Measurements from ENCODE around the gene JPT1.
"Not testable (repeated sequence)": the region's sequence is repeated elsewhere in the genome, so short reads cannot be mapped to it uniquely, and the experiment has no call there.

JPT1 gene

GRCh38 chr17:75155191-75155601 is 884 bp upstream of the JPT1 start:
- FAIRE-seq = no peak

DNA sequence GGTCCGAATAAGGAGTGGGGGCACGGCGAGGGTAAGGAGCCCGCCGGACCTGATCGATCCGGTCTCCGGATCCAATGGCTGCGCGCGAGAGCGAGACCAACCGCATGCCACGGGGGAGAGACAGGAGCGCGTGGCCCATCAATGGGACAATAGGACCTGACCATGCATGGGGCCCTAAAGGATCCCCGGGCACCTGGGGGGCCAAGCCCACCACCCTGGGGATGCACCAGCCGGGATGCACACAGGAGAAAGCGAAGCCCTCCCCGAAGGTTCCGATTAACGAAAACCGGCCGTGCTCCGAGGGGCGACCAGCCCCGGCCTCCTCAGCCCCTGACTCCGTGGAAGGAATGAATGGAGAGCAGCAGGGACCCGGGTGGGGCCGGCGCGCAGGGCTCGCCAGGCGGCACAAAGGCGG is 525 bp downstream of the JPT1 start:
- no peak for FAIRE-seq

DNA sequence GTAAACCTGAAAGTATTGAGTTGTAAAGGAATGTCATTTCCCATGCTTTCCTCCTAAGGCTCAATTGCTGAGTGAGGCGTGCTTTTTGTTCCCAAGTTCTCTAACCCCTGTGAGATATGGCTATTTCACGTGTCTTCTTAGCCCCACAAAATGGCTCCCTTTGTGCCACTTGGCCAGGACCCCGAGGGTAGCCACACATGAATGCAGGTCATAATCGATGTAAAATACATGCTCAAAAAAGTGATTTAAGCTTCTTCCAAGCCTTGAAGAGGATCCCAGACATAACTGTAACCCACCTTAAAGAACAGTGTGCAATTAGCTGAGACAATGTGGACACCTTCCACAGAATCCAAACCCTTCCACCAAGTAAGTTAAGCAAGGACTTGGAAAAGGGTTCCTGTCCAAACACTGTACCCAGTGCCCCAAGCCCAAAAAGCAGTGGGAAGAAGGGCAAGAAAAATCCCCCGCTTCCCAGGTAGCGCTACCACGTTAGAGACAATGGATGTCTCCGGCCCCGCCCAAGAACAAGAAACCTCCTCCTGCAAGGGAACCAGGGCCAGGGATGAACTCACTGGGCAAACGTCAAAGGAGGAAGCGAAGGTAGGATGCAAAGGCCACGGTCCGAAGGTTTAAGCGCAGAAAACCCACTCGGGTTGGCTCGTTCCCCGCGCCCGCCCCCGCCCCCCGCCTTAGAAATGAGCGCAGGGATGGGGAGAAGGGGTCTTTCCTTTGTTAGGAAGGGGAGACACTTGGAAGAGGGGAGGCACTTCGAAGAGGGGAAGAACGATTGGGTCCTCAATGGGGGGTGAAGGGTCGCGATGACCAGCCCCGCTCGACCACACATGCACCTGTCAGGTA is 1.2 kb downstream of the JPT1 start:
- FAIRE-seq = no peak

GRCh38 chr17:75152523-75152921 is 1.8 kb downstream of the JPT1 start:
- FAIRE-seq = no peak

DNA sequence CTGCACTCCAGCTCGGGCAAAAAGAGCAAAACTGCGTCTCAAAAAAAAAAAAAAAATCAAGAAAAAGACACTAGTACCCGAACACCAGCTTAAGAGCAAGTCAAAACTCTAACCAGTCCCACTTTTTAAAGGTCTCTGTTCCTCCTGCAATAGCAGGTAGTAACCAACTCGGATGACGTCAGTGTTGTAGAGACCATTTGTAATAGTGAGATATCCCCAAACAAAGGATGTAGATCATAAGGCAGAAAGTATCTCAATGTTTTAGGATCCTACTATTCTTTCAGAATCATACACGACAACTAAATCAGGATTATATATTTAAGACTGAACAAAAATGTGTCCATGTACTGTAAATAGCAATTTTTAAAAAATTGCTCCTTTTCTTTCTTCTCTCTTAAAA is 2.4 kb downstream of the JPT1 start:
- no peak for FAIRE-seq

DNA sequence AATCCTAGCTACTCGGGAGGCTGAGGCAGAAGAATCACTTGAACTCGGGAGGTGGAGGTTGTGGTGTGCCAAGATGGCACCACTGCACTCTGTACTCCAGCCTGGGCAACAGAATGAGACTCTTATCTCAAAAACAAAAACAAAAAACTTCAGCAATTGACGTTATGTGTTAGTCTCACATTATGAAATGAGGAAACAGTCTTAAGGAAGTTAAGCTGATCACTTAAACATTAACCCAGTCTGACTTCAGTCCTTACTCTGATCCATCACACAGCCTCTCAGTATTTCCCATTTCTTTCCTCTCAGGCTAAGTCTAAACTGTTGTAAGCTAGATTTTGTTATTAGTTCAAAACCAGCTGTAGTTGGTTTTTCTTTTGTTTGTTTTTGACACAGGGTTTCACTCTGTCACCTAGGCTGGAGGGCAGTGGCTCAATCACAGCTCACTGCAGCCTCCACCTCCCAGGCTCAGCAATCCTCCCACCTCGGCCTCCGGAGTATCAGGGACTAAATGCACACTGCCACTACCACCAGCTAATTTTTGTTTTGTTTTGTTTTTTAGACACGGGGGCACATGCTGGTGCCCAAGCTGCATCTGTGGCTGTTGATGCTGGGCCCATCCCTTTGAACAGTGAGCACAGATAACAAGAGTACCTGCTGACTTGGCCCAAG is 6.3 kb downstream of the JPT1 start:
- FAIRE-seq = no peak

DNA sequence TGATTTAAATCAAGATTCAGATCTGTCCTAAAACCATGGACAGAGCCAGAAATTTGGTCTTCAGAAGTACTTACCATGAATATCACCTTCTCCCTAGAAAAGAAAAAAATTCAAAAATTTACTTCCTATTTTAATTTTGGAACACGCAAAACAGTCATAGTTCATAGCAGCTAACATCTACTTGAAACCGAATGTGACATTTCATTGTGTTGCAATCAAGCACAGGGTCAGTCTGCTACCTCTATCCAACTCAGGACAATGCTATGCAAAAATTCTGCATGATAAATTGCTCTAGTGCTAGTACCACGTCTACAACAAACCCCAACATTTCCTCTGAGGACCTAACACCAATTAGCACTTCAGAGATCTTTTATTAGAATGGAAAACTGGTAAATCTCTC is 7.7 kb downstream of the JPT1 start:
- no peak for FAIRE-seq

- no peak for FAIRE-seq
Observed at GRCh38 chr17:75144816-75145512, 9.3 kb downstream of the JPT1 start.

DNA sequence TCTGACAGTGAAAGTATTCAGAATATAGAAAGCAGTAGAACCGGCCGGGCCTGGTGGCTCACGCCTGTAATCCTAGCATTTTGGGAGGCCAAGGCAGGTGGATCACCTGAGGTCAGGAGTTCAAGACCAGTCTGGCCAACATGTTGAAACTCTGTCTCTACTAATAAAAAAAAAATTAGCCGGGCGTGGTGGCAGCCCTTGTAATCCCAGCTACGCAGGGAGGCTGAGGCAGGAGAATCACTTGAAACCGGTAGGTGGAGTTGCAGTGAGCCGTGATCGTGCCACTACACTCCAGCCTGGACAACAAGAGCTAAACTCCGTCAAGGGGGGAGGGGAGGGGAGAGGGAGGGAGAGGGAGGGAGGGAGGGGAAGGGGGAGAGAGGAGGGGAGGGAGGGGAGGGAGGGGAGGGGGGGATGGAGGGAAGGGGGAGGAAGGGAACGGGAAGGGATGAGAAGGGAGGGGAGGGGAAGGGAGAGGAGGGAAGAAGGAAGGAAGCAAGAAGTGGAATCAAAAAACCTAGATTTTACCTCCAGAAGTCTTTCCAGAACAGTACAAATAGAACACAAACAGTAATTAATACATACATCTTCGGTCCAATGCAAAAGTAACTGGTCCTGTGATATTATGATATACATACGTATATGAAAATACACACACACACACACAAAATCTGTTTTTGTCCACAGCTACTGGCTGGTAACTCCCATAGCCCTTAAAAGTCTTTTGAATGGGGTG is 11.9 kb downstream of the JPT1 start:
- FAIRE-seq = no peak

- FAIRE-seq = no peak
Observed at GRCh38 chr17:75138519-75138918, 15.8 kb downstream of the JPT1 start.

DNA sequence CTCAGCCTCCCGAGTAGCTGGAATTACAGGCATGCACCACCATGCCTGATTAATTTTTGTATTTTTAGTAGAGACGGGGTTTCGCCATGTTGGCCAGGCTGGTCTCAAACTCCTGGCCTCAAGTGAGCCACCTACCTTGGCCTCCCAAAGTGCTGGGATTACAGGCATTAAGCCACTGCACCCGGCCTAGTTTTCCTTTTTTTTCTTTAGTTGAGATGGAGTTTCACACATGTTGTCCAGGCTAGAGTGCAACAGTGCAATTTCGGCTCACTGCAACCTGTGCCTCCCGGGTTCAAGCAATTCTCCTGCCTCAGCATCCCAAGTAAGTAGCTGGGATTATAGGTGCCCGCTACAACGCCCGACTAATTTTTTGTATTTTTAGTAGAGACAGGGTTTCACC is 16.6 kb downstream of the JPT1 start:
- not testable (repeated sequence) for FAIRE-seq

- FAIRE-seq = no peak
Observed at GRCh38 chr17:75135946-75136345, 18.4 kb downstream of the JPT1 start.

DNA sequence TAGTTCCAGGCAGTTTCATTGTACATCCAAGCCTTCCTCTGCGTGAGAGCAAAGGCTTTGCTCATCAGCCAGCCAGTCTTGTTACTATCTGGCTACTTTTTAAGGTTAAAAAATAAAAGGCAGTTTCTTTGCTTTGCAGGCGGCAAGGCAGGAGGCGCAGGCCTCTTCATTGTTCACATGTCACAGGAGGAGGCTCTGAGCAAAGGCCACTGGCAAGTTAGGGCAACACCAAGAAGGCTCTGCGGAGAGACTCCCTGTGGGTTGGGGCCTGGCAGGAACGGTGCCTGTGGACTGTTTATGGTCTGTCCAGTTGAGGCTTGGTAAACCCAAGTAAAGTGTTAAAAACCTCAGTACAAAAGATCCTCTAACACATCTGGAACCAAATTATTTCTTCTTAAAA is 18.9 kb downstream of the JPT1 start:
- FAIRE-seq = no peak

GRCh38 chr17:75133607-75134347 is 20.5 kb downstream of the JPT1 start:
- FAIRE-seq = not testable (repeated sequence)

DNA sequence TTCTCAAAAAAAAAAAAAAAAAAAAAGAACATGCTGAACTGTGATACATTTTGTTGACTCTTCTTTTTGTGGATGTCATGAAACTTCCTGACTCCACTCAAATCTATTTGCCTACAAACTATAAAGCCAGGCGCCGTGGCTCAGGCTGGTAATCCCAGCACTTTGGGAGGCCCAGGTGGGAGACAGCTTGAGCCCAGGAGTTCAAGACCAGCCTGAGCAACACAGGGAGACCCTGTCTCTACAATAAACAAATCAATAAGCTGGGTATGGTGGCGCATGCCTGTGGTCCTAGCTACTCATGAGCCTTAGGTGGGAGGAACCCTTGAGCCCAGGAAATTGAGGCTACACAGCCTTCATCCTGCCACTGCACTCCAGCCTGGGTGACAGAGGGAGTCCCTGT is 21.3 kb downstream of the JPT1 start:
- no peak for FAIRE-seq

DNA sequence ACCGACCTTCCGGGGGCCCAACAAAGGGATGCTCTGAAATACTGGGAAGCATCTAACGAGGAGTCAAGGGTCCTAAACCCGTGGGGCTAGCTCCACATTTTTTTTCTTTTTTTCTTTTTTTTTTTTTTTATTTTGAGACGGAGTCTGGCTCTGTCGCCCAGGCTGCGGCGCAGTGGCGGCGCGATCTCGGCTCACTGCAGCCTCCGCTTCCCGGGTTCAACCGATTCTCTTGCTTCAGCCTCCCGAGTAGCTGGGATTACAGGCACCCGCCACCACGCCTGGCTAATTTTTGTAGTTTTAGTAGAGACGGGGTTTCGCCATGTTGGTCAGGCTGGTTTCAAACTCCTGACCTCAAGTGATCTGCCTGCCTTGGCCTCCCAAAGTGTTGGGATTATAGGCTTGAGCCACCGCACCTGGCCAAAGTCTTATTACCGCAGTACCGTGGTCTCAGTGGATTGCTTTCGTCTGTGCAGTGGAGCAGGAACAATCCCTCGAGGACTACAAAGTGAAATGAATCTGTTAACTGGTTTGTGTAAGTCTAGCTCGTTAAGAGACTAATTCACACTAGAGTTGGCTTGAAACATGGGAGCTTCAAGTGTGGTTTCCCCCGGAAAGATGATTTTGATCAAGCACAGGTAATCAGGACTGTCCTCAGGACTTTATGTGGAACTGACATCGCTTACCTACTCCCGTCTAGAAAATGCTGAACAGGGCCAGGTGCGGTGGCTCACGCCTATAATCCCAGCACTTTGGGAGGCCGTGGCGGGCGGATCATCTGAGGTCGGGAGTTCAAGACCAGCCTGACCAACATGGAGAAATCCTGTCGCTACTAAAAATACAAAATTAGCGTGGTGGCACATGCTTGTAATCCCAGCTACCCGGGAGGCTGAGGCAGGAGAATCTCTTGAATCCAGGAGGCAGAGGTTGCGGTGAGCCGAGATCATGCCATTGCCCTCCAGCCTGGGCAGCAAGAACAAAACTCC is 22.0 kb downstream of the JPT1 start:
- not testable (repeated sequence) for FAIRE-seq

DNA sequence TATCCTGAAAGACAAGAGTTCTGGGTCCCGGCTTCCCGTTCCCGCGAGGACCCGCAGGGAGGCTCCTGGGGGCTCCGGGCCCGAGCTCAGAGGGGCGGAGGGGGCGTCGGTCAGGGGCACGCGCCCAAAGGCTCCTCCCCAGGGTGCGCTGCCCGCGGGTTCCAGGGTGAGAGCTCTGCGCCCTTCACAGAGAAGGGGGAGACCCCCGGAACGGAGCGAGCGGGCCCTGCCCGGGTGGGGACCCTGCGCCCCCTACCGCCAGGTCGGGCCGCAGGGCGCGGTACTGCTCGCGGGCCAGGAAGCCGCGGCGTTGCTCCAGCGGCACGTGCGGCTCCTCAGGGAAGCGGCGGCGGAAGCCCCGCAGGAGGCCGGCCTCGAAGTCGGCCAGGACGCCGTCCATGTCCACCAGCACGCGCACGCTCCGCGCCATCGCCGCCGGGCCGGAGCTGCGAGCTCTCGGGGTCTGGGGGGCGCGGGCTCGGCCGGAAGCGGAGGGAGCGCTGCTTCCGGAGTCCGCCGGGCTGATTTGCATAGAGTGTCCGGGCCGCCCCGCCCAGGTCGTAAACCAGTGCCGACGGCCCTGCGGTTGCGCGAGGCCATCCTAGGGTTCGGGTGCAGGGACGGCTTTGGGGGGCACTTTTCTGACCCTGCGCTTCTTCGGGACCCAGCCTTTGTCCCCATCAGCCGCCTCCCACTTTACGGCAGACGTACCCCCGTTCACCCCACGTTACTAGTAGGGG is 22.9 kb downstream of the JPT1 start, which contains the start of gene NT5C:
Gene NT5C, minus strand, starts transcription at position 465 of the 740 bp plus-strand sequence. Its CDS starts 35 bp downstream, at position 430.
- no peak for FAIRE-seq

GRCh38 chr17:75130632-75131277 is 23.6 kb downstream of the JPT1 start:
- no peak for FAIRE-seq

DNA sequence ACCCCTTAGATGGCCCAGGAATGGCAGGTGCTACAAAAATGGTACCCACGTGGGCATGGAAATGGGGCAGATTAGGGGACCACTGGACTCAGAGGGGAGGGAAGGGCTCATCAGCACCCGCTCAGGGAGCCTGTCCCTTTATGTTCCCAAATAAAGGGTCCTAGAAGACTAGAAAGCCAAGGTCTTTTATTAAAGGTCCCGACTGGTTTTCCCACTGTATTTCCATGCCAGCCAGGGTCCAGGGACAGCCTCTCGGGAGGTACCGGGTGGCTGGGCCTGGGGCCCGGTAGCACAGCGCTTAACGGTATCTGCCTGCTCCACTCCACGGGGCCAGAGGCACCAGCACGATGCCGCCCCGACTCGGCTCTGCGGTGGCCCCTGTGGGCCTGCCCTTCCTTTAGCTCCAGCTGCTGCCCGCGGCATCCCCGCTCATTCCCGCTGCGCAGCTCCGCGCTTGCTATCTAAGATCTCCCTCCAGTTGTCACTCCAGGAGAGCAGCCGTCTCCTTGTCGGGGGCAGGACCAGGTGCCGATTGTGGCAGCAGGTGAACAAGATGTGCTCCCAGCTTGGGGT is 24.2 kb downstream of the JPT1 start:
- FAIRE-seq = no peak

Measured in TTC549 (cell line).